ENCODE results near the gene ENO4.

Gene ENO4

DNA sequence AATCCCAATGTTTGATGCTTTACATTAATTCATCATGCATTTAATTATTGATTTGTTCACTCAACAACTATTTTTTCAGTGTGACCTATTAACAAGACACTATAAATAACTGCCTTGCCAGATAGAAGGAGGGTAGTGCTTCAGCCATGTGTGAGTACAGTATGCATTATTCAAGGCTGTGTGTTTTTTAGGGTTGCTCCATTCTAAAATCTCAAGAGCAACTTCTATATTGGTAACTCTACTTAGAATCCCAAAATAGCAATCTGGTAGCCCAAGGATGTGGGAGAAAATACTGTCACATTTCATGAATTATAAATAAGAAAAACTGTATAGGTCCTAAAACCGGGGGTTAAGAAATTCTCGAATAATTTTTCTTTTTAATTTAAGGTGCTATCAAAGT, 69.9 kb downstream of the ENO4 start:
- no peak for DNase-seq

DNA sequence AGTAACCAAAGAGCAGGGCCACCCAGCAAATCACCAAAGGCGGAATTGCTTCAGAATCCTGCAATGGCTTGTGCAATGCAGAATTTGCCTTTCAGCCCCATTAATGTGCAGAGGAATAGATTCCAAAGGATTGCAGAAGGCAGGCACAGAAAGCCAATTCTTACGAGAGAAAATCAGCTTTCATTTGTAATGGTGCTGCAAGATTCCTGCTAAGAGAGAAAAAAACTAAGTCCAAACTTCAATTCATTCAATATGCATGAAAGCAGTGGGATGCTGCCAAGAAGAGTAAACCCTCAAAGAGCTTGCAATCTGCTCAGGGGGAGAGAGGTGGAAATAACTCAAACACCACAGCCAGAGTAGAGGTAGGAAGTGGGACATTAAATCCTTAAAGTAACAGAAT, 70.4 kb downstream of the ENO4 start:
- DNase-seq, result no peak

DNA sequence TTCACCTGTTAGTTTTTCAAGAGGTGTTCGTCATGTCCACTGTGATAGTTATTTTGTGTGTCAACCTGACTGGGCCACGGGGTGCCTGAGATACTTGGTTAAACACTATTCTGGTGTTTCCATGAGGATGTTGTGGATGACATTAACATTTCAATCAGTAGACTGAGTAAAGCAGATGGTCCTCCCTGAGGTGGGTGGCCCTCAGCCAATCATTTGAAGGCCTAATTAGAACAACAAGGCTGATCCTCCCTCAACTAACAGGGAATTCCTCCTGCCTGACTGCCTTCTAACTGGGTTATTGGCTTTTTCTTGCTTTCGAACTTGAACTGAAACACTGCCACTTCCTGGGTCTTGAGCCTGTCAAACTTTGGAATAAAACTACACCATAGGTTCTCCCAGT, 75.8 kb downstream of the ENO4 start:
- no peak for DNase-seq

DNA sequence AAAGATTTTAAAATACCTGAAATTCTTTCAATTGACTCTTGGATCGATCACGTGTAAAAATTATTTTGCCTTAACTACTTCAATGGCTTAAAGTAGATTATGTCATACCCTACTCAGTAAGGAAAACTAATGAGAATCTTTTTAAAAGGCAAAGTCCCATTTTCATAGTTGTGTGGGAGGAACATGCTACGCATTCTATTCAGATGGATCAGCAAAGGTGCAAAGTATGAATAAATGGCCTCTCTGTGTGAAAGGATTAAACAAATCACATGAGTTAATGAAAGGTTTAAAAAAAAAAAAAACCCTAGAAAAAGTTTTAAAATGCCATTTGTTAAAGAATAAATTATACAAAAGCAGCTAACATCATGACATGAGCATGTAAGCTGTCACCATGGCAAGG, 77.1 kb downstream of the ENO4 start:
- DNase-seq, result no peak

DNA sequence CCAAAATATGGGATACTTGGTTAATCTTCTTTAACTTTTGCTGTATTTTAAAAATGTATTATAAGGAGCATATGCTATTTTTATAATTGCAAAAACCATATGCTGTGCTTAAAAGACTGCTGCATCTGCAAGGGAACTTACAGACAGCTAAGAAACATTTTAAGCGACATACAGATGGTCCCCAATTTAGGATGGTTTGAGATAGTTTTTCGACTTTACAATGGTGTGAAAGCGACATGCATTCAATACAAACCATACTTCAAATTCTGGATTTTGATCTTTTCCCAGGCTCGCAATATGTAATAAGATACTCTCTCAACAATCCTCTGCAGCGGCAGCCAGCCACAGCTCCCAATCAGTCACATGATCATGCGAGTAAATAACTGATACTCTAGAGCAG, 82.5 kb downstream of the ENO4 start:
- DNase-seq, result no peak
